SK-N-SH treated with all-trans-retinoic acid at 6 μM for 48 hours (cell line): ENCODE data around the gene FRMD8.

Experiments
- ATAC-seq: fragments of 200-7000 bp; cut with Tn5 transposase; 3 replicates; pipeline ENCODE4 v1.9.1; 2020; ENCODE audit warnings: mild to moderate bottlenecking, moderate library complexity
- ARNTL ChIP-seq: fragments of 450-650 bp; formaldehyde crosslinking; IDR thresholded peaks from 2 replicates; pipeline ENCODE4 v1.5.0; 2020; ENCODE audit warnings: low read depth, mild to moderate bottlenecking, moderate library complexity, borderline replicate concordance
- BACH2 ChIP-seq: fragments of 250-450 bp; sonication (Bioruptor Pico); IDR thresholded peaks from 2 replicates; pipeline ENCODE4 v1.9.0; 2021; ENCODE audit warnings: mild to moderate bottlenecking, borderline replicate concordance
- CSDC2 ChIP-seq: fragments of 250-450 bp; sonication (Bioruptor Pico); IDR thresholded peaks from 2 replicates; pipeline ENCODE4 v1.5.0; 2020; ENCODE audit warnings: mild to moderate bottlenecking, moderate library complexity
- ESRRG ChIP-seq: fragments of 250-450 bp; sonication (Bioruptor Pico); IDR thresholded peaks from 2 replicates; pipeline ENCODE4 v1.6.1; 2021; ENCODE audit warnings: mild to moderate bottlenecking
- GLIS3 ChIP-seq: fragments of 250-450 bp; sonication (Bioruptor Pico); IDR thresholded peaks from 2 replicates; pipeline ENCODE4 v1.5.0; 2020; ENCODE audit warnings: mild to moderate bottlenecking, moderate library complexity
- ISL1 ChIP-seq: fragments of 250-450 bp; sonication (Bioruptor Pico); IDR thresholded peaks from 2 replicates; pipeline ENCODE4 v2.1.2; 2022; ENCODE audit warnings: mild to moderate bottlenecking, moderate library complexity
- OSR1 ChIP-seq: fragments of 250-450 bp; sonication (Bioruptor Pico); IDR thresholded peaks from 2 replicates; pipeline ENCODE4 v1.8.0; 2022; ENCODE audit warnings: moderate library complexity, mild to moderate bottlenecking, inconsistent platforms
- PPARA ChIP-seq: fragments of 250-450 bp; sonication (Bioruptor Pico); IDR thresholded peaks from 2 replicates; pipeline ENCODE4 v1.5.0; 2020; ENCODE audit warnings: mild to moderate bottlenecking, borderline replicate concordance
- RARB ChIP-seq: fragments of 250-450 bp; sonication (Bioruptor Pico); IDR thresholded peaks from 2 replicates; pipeline ENCODE4 v1.8.0; 2021; ENCODE audit warnings: mild to moderate bottlenecking, moderate library complexity
- SNAI2 ChIP-seq: fragments of 250-450 bp; sonication (Bioruptor Pico); IDR thresholded peaks from 2 replicates; pipeline ENCODE4 v1.5.0; 2020; ENCODE audit warnings: mild to moderate bottlenecking, moderate library complexity
- TCF4 ChIP-seq: fragments of 250-450 bp; sonication (Bioruptor Pico); IDR thresholded peaks from 2 replicates; pipeline ENCODE4 v1.8.0; 2021; ENCODE audit warnings: mild to moderate bottlenecking, moderate library complexity, borderline replicate concordance
- ZC3H10 ChIP-seq: fragments of 250-450 bp; sonication (Bioruptor Pico); IDR thresholded peaks from 2 replicates; pipeline ENCODE4 v1.5.1; 2021; ENCODE audit warnings: mild to moderate bottlenecking, moderate library complexity
- ZFP3 ChIP-seq: fragments of 250-450 bp; sonication (Bioruptor Pico); IDR thresholded peaks from 2 replicates; pipeline ENCODE4 v1.5.0; 2020; ENCODE audit warnings: mild to moderate bottlenecking, moderate library complexity
- ZFP30 ChIP-seq: fragments of 450-650 bp; formaldehyde crosslinking; IDR thresholded peaks from 2 replicates; pipeline ENCODE4 v1.5.0; 2022; ENCODE audit warnings: mild to moderate bottlenecking, moderate library complexity
- ZNF565 ChIP-seq: fragments of 450-650 bp; formaldehyde crosslinking; conservative IDR thresholded peaks from 2 replicates; pipeline ENCODE4 v1.5.0; 2020; ENCODE audit warnings: low read depth, mild to moderate bottlenecking, moderate library complexity
- ZNF70 ChIP-seq: fragments of 450-650 bp; formaldehyde crosslinking; IDR thresholded peaks from 2 replicates; pipeline ENCODE4 v1.5.0; 2020; ENCODE audit warnings: mild to moderate bottlenecking, moderate library complexity
- TF ChIP-seq, protein P1 (sequence below): fragments of 250-450 bp; sonication (Bioruptor Pico); IDR thresholded peaks from 2 replicates; pipeline ENCODE4 v1.5.0; 2020; ENCODE audit warnings: mild to moderate bottlenecking, moderate library complexity
- TF ChIP-seq, protein P2 (sequence below): fragments of 250-450 bp; sonication (Bioruptor Pico); IDR thresholded peaks from 2 replicates; pipeline ENCODE4 v1.5.1; 2020; ENCODE audit warnings: low read depth, mild to moderate bottlenecking, moderate library complexity
- TF ChIP-seq, protein P3 (sequence below): fragments of 250-450 bp; sonication (Bioruptor Pico); IDR thresholded peaks from 2 replicates; pipeline ENCODE4 v1.8.0; 2021; ENCODE audit warnings: low read depth, mild to moderate bottlenecking, moderate library complexity, borderline replicate concordance
- TF ChIP-seq, protein P4 (sequence below): fragments of 250-450 bp; sonication (Bioruptor Pico); IDR thresholded peaks from 2 replicates; pipeline ENCODE4 v1.5.1; 2021; ENCODE audit warnings: mild to moderate bottlenecking, moderate library complexity
- TF ChIP-seq, protein P5 (sequence below): fragments of 250-450 bp; sonication (Bioruptor Pico); IDR thresholded peaks from 2 replicates; pipeline ENCODE4 v1.8.0; 2020; ENCODE audit warnings: mild to moderate bottlenecking, moderate library complexity, borderline replicate concordance

Gene FRMD8

GRCh38 chr11:65373839-65374580 lies 12.4 kb upstream of the FRMD8 start:
- TF ChIP-seq CSDC2 (CRISPR knock-in tag) (no peak), TCF4 (CRISPR knock-in tag) (no peak)
- ATAC-seq, result no peak

DNA sequence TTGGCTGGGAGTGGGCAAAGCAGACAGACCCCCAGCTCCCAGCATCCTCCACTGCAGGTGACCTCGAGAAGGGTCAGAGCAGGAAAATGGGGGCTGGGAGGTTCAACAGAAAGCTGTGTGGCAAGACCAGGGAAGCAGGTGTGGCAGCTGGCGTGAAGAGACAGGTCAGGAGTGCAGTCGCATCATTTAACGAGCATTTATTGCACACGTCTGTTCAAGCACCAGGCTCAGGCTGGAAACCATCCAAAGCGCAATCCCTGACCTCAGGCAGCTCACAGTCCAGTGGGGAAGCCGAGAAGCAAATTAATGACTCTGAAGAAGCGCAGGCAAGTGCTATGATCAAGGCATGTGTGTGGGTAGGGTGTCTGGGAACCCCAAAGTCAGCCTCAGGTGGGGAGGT lies 11.4 kb upstream of the FRMD8 start:
- TF ChIP-seq OSR1 (CRISPR knock-in tag), result no peak
- no peak for TF ChIP-seq ZFP30 (CRISPR knock-in tag)
- TF ChIP-seq, protein P1, sequence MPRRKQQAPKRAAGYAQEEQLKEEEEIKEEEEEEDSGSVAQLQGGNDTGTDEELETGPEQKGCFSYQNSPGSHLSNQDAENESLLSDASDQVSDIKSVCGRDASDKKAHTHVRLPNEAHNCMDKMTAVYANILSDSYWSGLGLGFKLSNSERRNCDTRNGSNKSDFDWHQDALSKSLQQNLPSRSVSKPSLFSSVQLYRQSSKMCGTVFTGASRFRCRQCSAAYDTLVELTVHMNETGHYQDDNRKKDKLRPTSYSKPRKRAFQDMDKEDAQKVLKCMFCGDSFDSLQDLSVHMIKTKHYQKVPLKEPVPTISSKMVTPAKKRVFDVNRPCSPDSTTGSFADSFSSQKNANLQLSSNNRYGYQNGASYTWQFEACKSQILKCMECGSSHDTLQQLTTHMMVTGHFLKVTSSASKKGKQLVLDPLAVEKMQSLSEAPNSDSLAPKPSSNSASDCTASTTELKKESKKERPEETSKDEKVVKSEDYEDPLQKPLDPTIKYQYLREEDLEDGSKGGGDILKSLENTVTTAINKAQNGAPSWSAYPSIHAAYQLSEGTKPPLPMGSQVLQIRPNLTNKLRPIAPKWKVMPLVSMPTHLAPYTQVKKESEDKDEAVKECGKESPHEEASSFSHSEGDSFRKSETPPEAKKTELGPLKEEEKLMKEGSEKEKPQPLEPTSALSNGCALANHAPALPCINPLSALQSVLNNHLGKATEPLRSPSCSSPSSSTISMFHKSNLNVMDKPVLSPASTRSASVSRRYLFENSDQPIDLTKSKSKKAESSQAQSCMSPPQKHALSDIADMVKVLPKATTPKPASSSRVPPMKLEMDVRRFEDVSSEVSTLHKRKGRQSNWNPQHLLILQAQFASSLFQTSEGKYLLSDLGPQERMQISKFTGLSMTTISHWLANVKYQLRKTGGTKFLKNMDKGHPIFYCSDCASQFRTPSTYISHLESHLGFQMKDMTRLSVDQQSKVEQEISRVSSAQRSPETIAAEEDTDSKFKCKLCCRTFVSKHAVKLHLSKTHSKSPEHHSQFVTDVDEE, result no peak
- TF ChIP-seq ISL1 (CRISPR knock-in tag), result no peak
- TF ChIP-seq ESRRG, result no peak
- no peak for TF ChIP-seq TCF4 (CRISPR knock-in tag)
- no peak for TF ChIP-seq PPARA (CRISPR knock-in tag)
- no peak for TF ChIP-seq CSDC2 (CRISPR knock-in tag)
- TF ChIP-seq GLIS3 (CRISPR knock-in tag), result no peak
- no peak for TF ChIP-seq SNAI2 (CRISPR knock-in tag)
- TF ChIP-seq, protein P2, sequence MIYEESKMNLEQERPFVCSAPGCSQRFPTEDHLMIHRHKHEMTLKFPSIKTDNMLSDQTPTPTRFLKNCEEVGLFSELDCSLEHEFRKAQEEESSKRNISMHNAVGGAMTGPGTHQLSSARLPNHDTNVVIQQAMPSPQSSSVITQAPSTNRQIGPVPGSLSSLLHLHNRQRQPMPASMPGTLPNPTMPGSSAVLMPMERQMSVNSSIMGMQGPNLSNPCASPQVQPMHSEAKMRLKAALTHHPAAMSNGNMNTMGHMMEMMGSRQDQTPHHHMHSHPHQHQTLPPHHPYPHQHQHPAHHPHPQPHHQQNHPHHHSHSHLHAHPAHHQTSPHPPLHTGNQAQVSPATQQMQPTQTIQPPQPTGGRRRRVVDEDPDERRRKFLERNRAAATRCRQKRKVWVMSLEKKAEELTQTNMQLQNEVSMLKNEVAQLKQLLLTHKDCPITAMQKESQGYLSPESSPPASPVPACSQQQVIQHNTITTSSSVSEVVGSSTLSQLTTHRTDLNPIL (CRISPR knock-in tag), result no peak
- TF ChIP-seq, protein P3, sequence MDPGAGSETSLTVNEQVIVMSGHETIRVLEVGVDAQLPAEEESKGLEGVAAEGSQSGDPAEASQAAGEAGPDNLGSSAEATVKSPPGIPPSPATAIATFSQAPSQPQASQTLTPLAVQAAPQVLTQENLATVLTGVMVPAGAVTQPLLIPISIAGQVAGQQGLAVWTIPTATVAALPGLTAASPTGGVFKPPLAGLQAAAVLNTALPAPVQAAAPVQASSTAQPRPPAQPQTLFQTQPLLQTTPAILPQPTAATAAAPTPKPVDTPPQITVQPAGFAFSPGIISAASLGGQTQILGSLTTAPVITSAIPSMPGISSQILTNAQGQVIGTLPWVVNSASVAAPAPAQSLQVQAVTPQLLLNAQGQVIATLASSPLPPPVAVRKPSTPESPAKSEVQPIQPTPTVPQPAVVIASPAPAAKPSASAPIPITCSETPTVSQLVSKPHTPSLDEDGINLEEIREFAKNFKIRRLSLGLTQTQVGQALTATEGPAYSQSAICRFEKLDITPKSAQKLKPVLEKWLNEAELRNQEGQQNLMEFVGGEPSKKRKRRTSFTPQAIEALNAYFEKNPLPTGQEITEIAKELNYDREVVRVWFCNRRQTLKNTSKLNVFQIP, result no peak
- no peak for ATAC-seq

DNA sequence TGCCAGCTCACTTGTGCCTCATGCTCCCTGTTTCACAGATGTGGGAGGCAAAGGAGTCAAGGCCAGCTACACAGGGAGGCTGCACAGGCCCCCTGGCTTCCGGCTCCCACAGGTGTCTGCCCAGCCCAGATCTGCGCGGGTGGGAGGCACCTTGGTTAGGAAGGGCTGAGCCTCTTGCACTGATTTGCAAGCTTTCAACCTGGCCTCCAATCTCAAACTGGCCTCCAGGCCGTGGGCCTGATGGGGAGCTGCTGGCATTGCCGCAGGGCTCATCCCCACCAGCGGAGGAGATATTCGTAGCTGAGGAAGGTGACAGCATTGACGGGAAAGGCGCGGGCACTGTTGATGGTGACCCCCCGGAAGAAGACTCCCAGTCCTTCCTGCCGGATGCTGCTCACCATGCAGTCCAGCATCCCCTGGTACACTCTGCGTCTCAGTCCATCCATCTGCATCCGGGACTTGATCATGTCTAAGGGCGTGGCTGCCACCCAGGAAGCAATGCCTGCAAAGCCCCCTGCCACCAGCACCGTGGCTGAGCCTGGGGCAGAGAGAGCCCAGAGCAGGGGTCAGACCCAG lies 10.2 kb upstream of the FRMD8 start:
- no peak for ATAC-seq

More for the DNA sequence above, 10.2 kb upstream of the FRMD8 start:
- TF ChIP-seq ZFP30 (CRISPR knock-in tag), result no peak
- TF ChIP-seq BACH2 (CRISPR knock-in tag), result no peak
- TF ChIP-seq, protein P4, sequence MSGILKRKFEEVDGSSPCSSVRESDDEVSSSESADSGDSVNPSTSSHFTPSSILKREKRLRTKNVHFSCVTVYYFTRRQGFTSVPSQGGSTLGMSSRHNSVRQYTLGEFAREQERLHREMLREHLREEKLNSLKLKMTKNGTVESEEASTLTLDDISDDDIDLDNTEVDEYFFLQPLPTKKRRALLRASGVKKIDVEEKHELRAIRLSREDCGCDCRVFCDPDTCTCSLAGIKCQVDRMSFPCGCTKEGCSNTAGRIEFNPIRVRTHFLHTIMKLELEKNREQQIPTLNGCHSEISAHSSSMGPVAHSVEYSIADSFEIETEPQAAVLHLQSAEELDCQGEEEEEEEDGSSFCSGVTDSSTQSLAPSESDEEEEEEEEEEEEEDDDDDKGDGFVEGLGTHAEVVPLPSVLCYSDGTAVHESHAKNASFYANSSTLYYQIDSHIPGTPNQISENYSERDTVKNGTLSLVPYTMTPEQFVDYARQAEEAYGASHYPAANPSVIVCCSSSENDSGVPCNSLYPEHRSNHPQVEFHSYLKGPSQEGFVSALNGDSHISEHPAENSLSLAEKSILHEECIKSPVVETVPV (CRISPR knock-in tag), result no peak
- TF ChIP-seq SNAI2 (CRISPR knock-in tag), result no peak
- TF ChIP-seq ESRRG, result no peak
- no peak for TF ChIP-seq ARNTL (CRISPR knock-in tag)
- TF ChIP-seq ZC3H10 (CRISPR knock-in tag), result no peak
- TF ChIP-seq, protein P1, result no peak
- no peak for TF ChIP-seq CSDC2 (CRISPR knock-in tag)
- TF ChIP-seq PPARA (CRISPR knock-in tag), result no peak
- TF ChIP-seq, protein P3, result no peak
- TF ChIP-seq TCF4 (CRISPR knock-in tag), result no peak
- TF ChIP-seq ZFP3 (CRISPR knock-in tag), result no peak
- no peak for TF ChIP-seq OSR1 (CRISPR knock-in tag)
- TF ChIP-seq GLIS3 (CRISPR knock-in tag), result no peak
- no peak for TF ChIP-seq RARB
- TF ChIP-seq, protein P5, sequence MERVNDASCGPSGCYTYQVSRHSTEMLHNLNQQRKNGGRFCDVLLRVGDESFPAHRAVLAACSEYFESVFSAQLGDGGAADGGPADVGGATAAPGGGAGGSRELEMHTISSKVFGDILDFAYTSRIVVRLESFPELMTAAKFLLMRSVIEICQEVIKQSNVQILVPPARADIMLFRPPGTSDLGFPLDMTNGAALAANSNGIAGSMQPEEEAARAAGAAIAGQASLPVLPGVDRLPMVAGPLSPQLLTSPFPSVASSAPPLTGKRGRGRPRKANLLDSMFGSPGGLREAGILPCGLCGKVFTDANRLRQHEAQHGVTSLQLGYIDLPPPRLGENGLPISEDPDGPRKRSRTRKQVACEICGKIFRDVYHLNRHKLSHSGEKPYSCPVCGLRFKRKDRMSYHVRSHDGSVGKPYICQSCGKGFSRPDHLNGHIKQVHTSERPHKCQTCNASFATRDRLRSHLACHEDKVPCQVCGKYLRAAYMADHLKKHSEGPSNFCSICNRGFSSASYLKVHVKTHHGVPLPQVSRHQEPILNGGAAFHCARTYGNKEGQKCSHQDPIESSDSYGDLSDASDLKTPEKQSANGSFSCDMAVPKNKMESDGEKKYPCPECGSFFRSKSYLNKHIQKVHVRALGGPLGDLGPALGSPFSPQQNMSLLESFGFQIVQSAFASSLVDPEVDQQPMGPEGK (CRISPR knock-in tag), result no peak
- TF ChIP-seq ZNF70 (CRISPR knock-in tag), result no peak
- TF ChIP-seq ZNF565, result no peak
- TF ChIP-seq, all 23 proteins: peak for 0
